A549 (cell line): Measurements from ENCODE around the gene LST1. TPM values are rescaled to one million over a fixed set of nuclear protein-coding genes. Genes with fewer than 3 reads are reported as not detected.
A peak's percentile ranks its signal among the peaks of the same experiment; 100 is the strongest.

Source experiments
- CBX8 ChIP-seq: fragments of 200-600 bp; sonication (generic); IDR thresholded peaks from 2 replicates; pipeline ENCODE4 v1.6.1; 2016
- CHD4 ChIP-seq: fragments of 200-600 bp; sonication (generic); IDR thresholded peaks from 2 replicates; pipeline ENCODE4 v1.6.1; 2016; ENCODE audit warnings: antibody characterized with exemption, mild to moderate bottlenecking, borderline replicate concordance
- E2F6 ChIP-seq: IDR thresholded peaks from 2 replicates; pipeline ENCODE4 v1.6.1; 2012; ENCODE audit warnings: low read depth, borderline replicate concordance
- EHF ChIP-seq: fragments of 250-450 bp; sonication (Bioruptor Pico); IDR thresholded peaks from 2 replicates; pipeline ENCODE4 v1.5.0; 2020; ENCODE audit warnings: mild to moderate bottlenecking
- ELK1 ChIP-seq: fragments of 150-350 bp; IDR thresholded peaks from 2 replicates; pipeline ENCODE4 v1.6.1; 2014; ENCODE audit warnings: low read depth, mild to moderate bottlenecking, low read length
- EP300 ChIP-seq, 2 experiments: fragments of >200 bp; sonication (Bioruptor Twin); formaldehyde crosslinking; IDR thresholded peaks; 2 replicates in 1 of 2; 3 replicates in 1 of 2; pipeline ENCODE4 v1.6.1; 2016 to 2017
- FOSB ChIP-seq: fragments of 250-450 bp; sonication (Bioruptor Pico); IDR thresholded peaks from 2 replicates; pipeline ENCODE4 v1.5.0; 2020; ENCODE audit warnings: mild to moderate bottlenecking, moderate library complexity
- FOXS1 ChIP-seq: fragments of 250-450 bp; sonication (Bioruptor Pico); IDR thresholded peaks from 2 replicates; pipeline ENCODE4 v1.5.0; 2020; ENCODE audit warnings: mild to moderate bottlenecking, moderate library complexity
- HDAC2 ChIP-seq: fragments of 200-600 bp; sonication (generic); IDR thresholded peaks from 2 replicates; pipeline ENCODE4 v1.6.1; 2016
- HOXA7 ChIP-seq: fragments of 250-450 bp; sonication (Bioruptor Pico); IDR thresholded peaks from 2 replicates; pipeline ENCODE4 v1.5.0; 2020; ENCODE audit warnings: mild to moderate bottlenecking, moderate library complexity
- JUN ChIP-seq, 2 experiments: fragments of >200 bp; sonication (Bioruptor Twin); formaldehyde crosslinking; IDR thresholded peaks; 2 replicates in 1 of 2; 3 replicates in 1 of 2; pipeline ENCODE4 v1.6.1; 2016 to 2017
- JUNB ChIP-seq: fragments of >200 bp; sonication (Bioruptor Twin); formaldehyde crosslinking; IDR thresholded peaks from 2 replicates; pipeline ENCODE4 v1.6.1; 2016
- KDM1A ChIP-seq: fragments of 200-600 bp; sonication (generic); IDR thresholded peaks from 2 replicates; pipeline ENCODE4 v1.6.1; 2016; ENCODE audit warnings: low read depth, mild to moderate bottlenecking
- KDM5A ChIP-seq: fragments of 200-600 bp; sonication (generic); IDR thresholded peaks from 2 replicates; pipeline ENCODE4 v1.6.1; 2016; ENCODE audit warnings: antibody characterized with exemption, mild to moderate bottlenecking
- MAFK ChIP-seq: fragments of 450-650 bp; IDR thresholded peaks from 2 replicates; pipeline ENCODE4 v1.6.1; 2014; ENCODE audit not compliant: partially characterized antibody
- NFE2L2 ChIP-seq: fragments of 150-350 bp; conservative IDR thresholded peaks from 2 replicates; pipeline ENCODE4 v1.6.1; 2014; ENCODE audit warnings: low read length
- NPAS2 ChIP-seq: fragments of 250-450 bp; sonication (Bioruptor Pico); IDR thresholded peaks from 2 replicates; pipeline ENCODE4 v1.8.0; 2022; ENCODE audit warnings: mild to moderate bottlenecking, moderate library complexity, borderline replicate concordance
- NR3C1 ChIP-seq: fragments of >200 bp; sonication (Bioruptor Twin); formaldehyde crosslinking; IDR thresholded peaks from 3 replicates; pipeline ENCODE4 v1.6.1; 2017
- PHF8 ChIP-seq: fragments of 200-600 bp; sonication (generic); IDR thresholded peaks from 2 replicates; pipeline ENCODE4 v1.6.1; 2016; ENCODE audit warnings: low read depth, mild to moderate bottlenecking, antibody characterized with exemption, moderate library complexity, borderline replicate concordance
- POLR2A ChIP-seq: IDR thresholded peaks from 2 replicates; pipeline ENCODE4 v1.6.1; 2012; ENCODE audit warnings: mild to moderate bottlenecking, low read length
- POLR2AphosphoS2 ChIP-seq: conservative IDR thresholded peaks from 2 replicates; pipeline ENCODE4 v1.6.1; 2012; ENCODE audit warnings: low read length, improper control_type of control experiment, inconsistent platforms
- RAD21 ChIP-seq, 2 experiments: fragments of >200 bp in 1 of 2; sonication (Bioruptor Twin) in 1 of 2; formaldehyde crosslinking in 1 of 2; IDR thresholded peaks in 1 of 2; conservative IDR thresholded peaks in 1 of 2; 2 replicates in 1 of 2; 3 replicates in 1 of 2; pipeline ENCODE4 v1.6.1; 2012 to 2018; ENCODE audit warnings: inconsistent platforms in 1 of 2
- RCOR1 ChIP-seq: fragments of 150-350 bp; IDR thresholded peaks from 2 replicates; pipeline ENCODE4 v1.6.1; 2014; ENCODE audit warnings: antibody characterized with exemption, low read length, low read depth
- REST ChIP-seq: fragments of 200-600 bp; sonication (generic); IDR thresholded peaks from 2 replicates; pipeline ENCODE4 v1.6.1; 2016; ENCODE audit warnings: antibody characterized with exemption, mild to moderate bottlenecking, moderate library complexity
- RFX5 ChIP-seq: fragments of 450-650 bp; IDR thresholded peaks from 2 replicates; pipeline ENCODE4 v1.7.1; 2014; ENCODE audit warnings: antibody characterized with exemption, mild to moderate bottlenecking, moderate library complexity
- RNF2 ChIP-seq: fragments of 200-600 bp; sonication (generic); IDR thresholded peaks from 2 replicates; pipeline ENCODE4 v1.6.1; 2016; ENCODE audit warnings: low read depth, mild to moderate bottlenecking, antibody characterized with exemption, moderate library complexity, borderline replicate concordance
- SMC3 ChIP-seq: fragments of >200 bp; sonication (Bioruptor Twin); formaldehyde crosslinking; IDR thresholded peaks from 3 replicates; pipeline ENCODE4 v1.6.1; 2018; ENCODE audit warnings: inconsistent platforms
- TFCP2L1 ChIP-seq: fragments of 250-450 bp; sonication (Bioruptor Pico); IDR thresholded peaks from 2 replicates; pipeline ENCODE4 v1.5.0; 2021; ENCODE audit warnings: mild to moderate bottlenecking
- ZSCAN20 ChIP-seq: fragments of 250-450 bp; sonication (Bioruptor Pico); IDR thresholded peaks from 2 replicates; pipeline ENCODE4 v1.8.0; 2022; ENCODE audit warnings: mild to moderate bottlenecking, moderate library complexity
- polyA plus RNA-seq, 4 experiments: library from polyadenylated mRNA; depleted of rRNA in 3 of 4; stranded (reverse); fragments of >200 nt; fragmentation: RNase III in 1 of 4; extraction: RNeasy Plus Mini Kit Qiagen cat#74134 plus additional on column Dnase treatment in 1 of 4; gene quantifications; 2 replicates in 3 of 4; 3 replicates in 1 of 4; pipeline ENCODE4 v1.2.3, GENCODE V29; 2011 to 2017
- TF ChIP-seq, protein P1 (sequence below): fragments of >200 bp; sonication (Bioruptor Twin); formaldehyde crosslinking; IDR thresholded peaks from 3 replicates; pipeline ENCODE4 v1.6.1; 2016
- TF ChIP-seq, protein P2 (sequence below): fragments of 250-450 bp; sonication (Bioruptor Pico); IDR thresholded peaks from 2 replicates; pipeline ENCODE4 v1.5.0; 2020; ENCODE audit warnings: low read depth, mild to moderate bottlenecking, moderate library complexity
- TF ChIP-seq, protein P3 (sequence below): fragments of >200 bp; sonication (Bioruptor Twin); formaldehyde crosslinking; IDR thresholded peaks from 2 replicates; pipeline ENCODE4 v1.6.1; 2016

The LST1 gene
- polyA plus RNA-seq, 2 of the 4 experiments (the other 2 are of a cell fraction), result 0.19 to 0.26 TPM

GRCh38 chr6:31541658-31542521, 44.2 kb upstream of the LST1 start, which contains the start of gene DDX39B (continued):
- no peak; the same call in 1 of the 2 replicates for TF ChIP-seq REST
- no peak for TF ChIP-seq NFE2L2
- no peak for TF ChIP-seq HDAC2
- TF ChIP-seq KDM1A, result no peak
- TF ChIP-seq JUN (IDR thresholded peaks at IDR 0.05), result peak; percentile 94
- TF ChIP-seq RNF2, result no peak
- TF ChIP-seq, protein P1, sequence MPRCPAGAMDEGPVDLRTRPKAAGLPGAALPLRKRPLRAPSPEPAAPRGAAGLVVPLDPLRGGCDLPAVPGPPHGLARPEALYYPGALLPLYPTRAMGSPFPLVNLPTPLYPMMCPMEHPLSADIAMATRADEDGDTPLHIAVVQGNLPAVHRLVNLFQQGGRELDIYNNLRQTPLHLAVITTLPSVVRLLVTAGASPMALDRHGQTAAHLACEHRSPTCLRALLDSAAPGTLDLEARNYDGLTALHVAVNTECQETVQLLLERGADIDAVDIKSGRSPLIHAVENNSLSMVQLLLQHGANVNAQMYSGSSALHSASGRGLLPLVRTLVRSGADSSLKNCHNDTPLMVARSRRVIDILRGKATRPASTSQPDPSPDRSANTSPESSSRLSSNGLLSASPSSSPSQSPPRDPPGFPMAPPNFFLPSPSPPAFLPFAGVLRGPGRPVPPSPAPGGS, result peak; percentile 51; the same call in 2 of the 3 replicates
- TF ChIP-seq E2F6, result peak; percentile 77
- TF ChIP-seq POLR2A, result peak; percentile 87
- TF ChIP-seq EP300 (IDR thresholded peaks at IDR 0.05), result no peak
- TF ChIP-seq JUNB, result no peak
- no peak for TF ChIP-seq RCOR1
- no peak for TF ChIP-seq FOSB (CRISPR knock-in tag)
- TF ChIP-seq ELK1, result peak; percentile 32; the same call in 1 of the 2 replicates
- no peak for TF ChIP-seq TFCP2L1
- no peak for TF ChIP-seq RFX5
- no peak for TF ChIP-seq EHF
- 0 out of 2 replicates have a peak, but pooled peaks have one; percentile 13 for TF ChIP-seq KDM5A
- TF ChIP-seq MAFK, result no peak
- TF ChIP-seq ZSCAN20 (CRISPR knock-in tag), result no peak
- TF ChIP-seq, protein P2, sequence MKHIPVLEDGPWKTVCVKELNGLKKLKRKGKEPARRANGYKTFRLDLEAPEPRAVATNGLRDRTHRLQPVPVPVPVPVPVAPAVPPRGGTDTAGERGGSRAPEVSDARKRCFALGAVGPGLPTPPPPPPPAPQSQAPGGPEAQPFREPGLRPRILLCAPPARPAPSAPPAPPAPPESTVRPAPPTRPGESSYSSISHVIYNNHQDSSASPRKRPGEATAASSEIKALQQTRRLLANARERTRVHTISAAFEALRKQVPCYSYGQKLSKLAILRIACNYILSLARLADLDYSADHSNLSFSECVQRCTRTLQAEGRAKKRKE, result peak; percentile 27; the same call in 1 of the 2 replicates
- no peak for TF ChIP-seq POLR2AphosphoS2
- TF ChIP-seq NR3C1, result no peak
- no peak for TF ChIP-seq HOXA7 (CRISPR knock-in tag)
- no peak for TF ChIP-seq NPAS2 (CRISPR knock-in tag)
- TF ChIP-seq CHD4, result no peak
- no peak for TF ChIP-seq CBX8
- TF ChIP-seq, protein P3, sequence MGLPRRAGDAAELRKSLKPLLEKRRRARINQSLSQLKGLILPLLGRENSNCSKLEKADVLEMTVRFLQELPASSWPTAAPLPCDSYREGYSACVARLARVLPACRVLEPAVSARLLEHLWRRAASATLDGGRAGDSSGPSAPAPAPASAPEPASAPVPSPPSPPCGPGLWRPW, result no peak
- TF ChIP-seq SMC3, result no peak
- peak; percentile 33; the same call in 1 of the 2 replicates for TF ChIP-seq PHF8
- TF ChIP-seq RAD21 (conservative IDR thresholded peaks at IDR 0.05 in 1 of 2, IDR thresholded peaks at IDR 0.05 in 1 of 2), result no peak
- 0 out of 2 replicates have a peak, but pooled peaks have one; percentile 29 for TF ChIP-seq FOXS1 (CRISPR knock-in tag)
